HCT116 (cell line): Measurements from ENCODE around the gene AHI1. TPM values are rescaled to one million over a fixed set of nuclear protein-coding genes. Genes with fewer than 3 reads are reported as not detected.

Source experiments
- ATAC-seq: fragments of 200-7000 bp; cut with Tn5 transposase; 2 replicates; pipeline ENCODE4 v1.9.1; 2020; ENCODE audit warnings: mild to moderate bottlenecking, moderate library complexity
- BruUV-seq: library from RNA; stranded (reverse); fragments of 400-500 nt; replicated peaks from 2 replicates; lab custom pipeline; 2021; lab: Mats Ljungman, UMichigan
- CTCF ChIA-PET: fragments of 300-600 bp; sonication (Branson Sonifier 250); formaldehyde crosslinking; loops from one replicate; lab custom pipeline; 2021; ENCODE audit warnings: antibody characterized with exemption; lab: Charles Lee
- POLR2A ChIA-PET: fragments of 300-600, 350-600 bp; sonication (Branson Sonifier 250); formaldehyde crosslinking; loops from one replicate; lab custom pipeline; 2021; ENCODE audit warnings: antibody characterized with exemption; lab: Charles Lee
- RAD21 ChIA-PET, 2 experiments: fragments of 300-600 bp; sonication (Branson Sonifier 250); formaldehyde crosslinking; loops; one replicate each; lab custom pipeline; 2023; ENCODE audit warnings: low total read pairs in 2 of 2; ENCODE audit not compliant: uncharacterized antibody in 2 of 2, unreplicated experiment in 2 of 2, low non-redundant PET in 1 of 2; lab: Charles Lee
- DNase-seq: peaks from one replicate; pipeline ENCODE4 v3.0.0-alpha.2; 2010; ENCODE audit warnings: low read depth, low spot score
- H2AFZ ChIP-seq: fragments of 200-600 bp; shearing (Covaris generic), sonication (generic); 2 replicates; pipeline ENCODE4 v1.6.1; 2017; ENCODE audit warnings: low read depth, mixed run types, mixed read lengths, antibody characterized with exemption, low read length; ENCODE audit not compliant: poor library complexity, severe bottlenecking
- H3K27ac ChIP-seq: 2 replicates; pipeline ENCODE4 v1.5.1; 2012; ENCODE audit warnings: low read depth, low read length
- H3K27me3 ChIP-seq: fragments of 200-600 bp; sonication (generic); 2 replicates; pipeline ENCODE4 v1.6.1; 2016; ENCODE audit warnings: mixed run types, low read length, mixed read lengths; ENCODE audit not compliant: insufficient read depth
- H3K36me3 ChIP-seq, 2 experiments: fragments of 200-500 bp in 1 of 2; fragments of 200-600 bp in 1 of 2; sonication (Bioruptor generic) in 1 of 2; sonication (generic) in 1 of 2; 2 replicates each; pipeline versions ENCODE4 v1.5.1 to v1.6.1; 2014 to 2016; ENCODE audit warnings: low read length in 2 of 2, inconsistent platforms in 1 of 2, mixed read lengths in 1 of 2, mixed run types in 1 of 2; ENCODE audit not compliant: insufficient read depth in 2 of 2, control insufficient read depth in 1 of 2
- H3K4me1 ChIP-seq, 2 experiments: fragments of 200-600 bp in 1 of 2; sonication (generic) in 1 of 2; 2 replicates each; pipeline versions ENCODE4 v1.5.1 to v1.6.1; 2012 to 2017; ENCODE audit warnings: low read length in 2 of 2, inconsistent platforms in 1 of 2, mild to moderate bottlenecking in 1 of 2, mixed read lengths in 1 of 2, mixed run types in 1 of 2, moderate library complexity in 1 of 2; ENCODE audit not compliant: insufficient read depth in 2 of 2, control insufficient read depth in 1 of 2
- H3K4me2 ChIP-seq: fragments of 200-600 bp; sonication (generic); 2 replicates; pipeline ENCODE4 v1.6.1; 2017; ENCODE audit warnings: mixed run types, low read length, mixed read lengths
- H3K4me3 ChIP-seq, 2 experiments: fragments of 200-600 bp in 1 of 2; sonication (generic) in 1 of 2; replicated peaks in 1 of 2; 2 replicates each; pipeline ENCODE4 v1.5.1; 2011 to 2016; ENCODE audit warnings: low read length in 2 of 2, control low read depth in 1 of 2, low read depth in 1 of 2, mild to moderate bottlenecking in 1 of 2, mixed read lengths in 1 of 2, mixed run types in 1 of 2
- H3K79me2 ChIP-seq: fragments of 200-600 bp; sonication (generic); 2 replicates; pipeline ENCODE4 v1.6.1; 2017; ENCODE audit warnings: mild to moderate bottlenecking, mixed run types, low read length, moderate library complexity, mixed read lengths; ENCODE audit not compliant: insufficient read depth
- H3K9ac ChIP-seq: fragments of 200-600 bp; sonication (generic); 2 replicates; pipeline ENCODE4 v1.6.1; 2016; ENCODE audit warnings: low read length, mixed read lengths
- H3K9me2 ChIP-seq: fragments of 200-600 bp; sonication (generic), shearing (Covaris generic); 2 replicates; pipeline ENCODE4 v1.6.1; 2017; ENCODE audit warnings: mixed run types, mild to moderate bottlenecking, moderate library complexity; ENCODE audit not compliant: insufficient read depth
- H3K9me3 ChIP-seq, 2 experiments: fragments of 200-500 bp in 1 of 2; fragments of 200-600 bp in 1 of 2; sonication (Bioruptor generic) in 1 of 2; sonication (generic) in 1 of 2; 2 replicates each; pipeline ENCODE4 v1.6.1; 2014 to 2017; ENCODE audit warnings: low read length in 2 of 2, mixed read lengths in 2 of 2, inconsistent platforms in 1 of 2, low read depth in 1 of 2, mild to moderate bottlenecking in 1 of 2, mixed run types in 1 of 2, moderate library complexity in 1 of 2; ENCODE audit not compliant: control insufficient read depth in 1 of 2, insufficient read depth in 1 of 2
- H4K20me1 ChIP-seq: fragments of 200-600 bp; sonication (generic), shearing (Covaris generic); 2 replicates; pipeline ENCODE4 v1.6.1; 2017; ENCODE audit warnings: mixed run types, mild to moderate bottlenecking, moderate library complexity; ENCODE audit not compliant: insufficient read depth
- ATF3 ChIP-seq: IDR thresholded peaks from 2 replicates; pipeline ENCODE4 v1.6.1; 2012
- CBX3 ChIP-seq: IDR thresholded peaks from 2 replicates; pipeline ENCODE4 v1.6.1; 2012; ENCODE audit warnings: low read depth
- CEBPB ChIP-seq: IDR thresholded peaks from 2 replicates; pipeline ENCODE4 v1.6.1; 2012; ENCODE audit warnings: low read depth
- EGR1 ChIP-seq: IDR thresholded peaks from 2 replicates; pipeline ENCODE4 v1.6.1; 2012; ENCODE audit warnings: low read depth
- ELF1 ChIP-seq: IDR thresholded peaks from 2 replicates; pipeline ENCODE4 v1.6.1; 2012; ENCODE audit warnings: low read depth, borderline replicate concordance
- EZH2 ChIP-seq: fragments of 200-600 bp; sonication (generic); IDR thresholded peaks from 2 replicates; pipeline ENCODE4 v1.6.1; 2017; ENCODE audit warnings: antibody characterized with exemption, mixed run types
- EZH2phosphoT487 ChIP-seq: fragments of 200-600 bp; IDR thresholded peaks from 2 replicates; pipeline ENCODE4 v1.6.1; 2018; ENCODE audit warnings: antibody characterized with exemption, borderline replicate concordance
- JUND ChIP-seq: IDR thresholded peaks from 2 replicates; pipeline ENCODE4 v1.6.1; 2012
- POLR2A ChIP-seq: IDR thresholded peaks from 2 replicates; pipeline ENCODE4 v1.7.0; 2011; ENCODE audit warnings: borderline replicate concordance; ENCODE audit not compliant: insufficient read depth, insufficient read length; ENCODE audit errors: extremely low read depth
- RAD21 ChIP-seq: IDR thresholded peaks from 2 replicates; pipeline ENCODE4 v1.6.1; 2012; ENCODE audit warnings: low read depth, mild to moderate bottlenecking
- SIN3A ChIP-seq: IDR thresholded peaks from 2 replicates; pipeline ENCODE4 v1.6.1; 2012; ENCODE audit warnings: low read depth
- SP1 ChIP-seq: IDR thresholded peaks from 2 replicates; pipeline ENCODE4 v1.6.1; 2012; ENCODE audit warnings: low read depth
- SRF ChIP-seq: IDR thresholded peaks from 2 replicates; pipeline ENCODE4 v1.6.1; 2012; ENCODE audit warnings: low read depth
- YY1 ChIP-seq: IDR thresholded peaks from 2 replicates; pipeline ENCODE4 v1.6.1; 2011; ENCODE audit warnings: low read length, low read depth, moderate library complexity, mild to moderate bottlenecking; ENCODE audit not compliant: insufficient replicate concordance; ENCODE audit errors: extremely low read depth
- ZBTB33 ChIP-seq: IDR thresholded peaks from 2 replicates; pipeline ENCODE4 v1.6.1; 2011; ENCODE audit warnings: mild to moderate bottlenecking, low read length, moderate library complexity; ENCODE audit not compliant: insufficient replicate concordance; ENCODE audit errors: extremely low read depth
- ZFX ChIP-seq: fragments of 450-650 bp; IDR thresholded peaks from 2 replicates; pipeline ENCODE4 v1.6.1; 2017
- ZNF274 ChIP-seq: fragments of 200-500 bp; sonication (Bioruptor generic); IDR thresholded peaks from 2 replicates; pipeline ENCODE4 v1.6.1; 2014; ENCODE audit warnings: mild to moderate bottlenecking, low read depth, low read length, inconsistent platforms
- intact Hi-C: fragments of 100-400 bp; cut with micrococcal nuclease; formaldehyde crosslinking; loops from 2 replicates; pipeline ENCODE4 v1.10.0; 2022
- total RNA-seq: library from RNA; stranded (reverse); gene quantifications from one replicate; pipeline ENCODE4 v1.2.1, GENCODE V29; 2021; ENCODE audit not compliant: unreplicated experiment

Gene AHI1
- total RNA-seq, 1 experiment from 2014 or later = 29.6 TPM

- TF ChIP-seq SP1 (no peak), ATF3 (no peak), RAD21 (no peak), ZNF274 (no peak), YY1 (no peak)
- TF ChIP-seq, all 23 proteins: peak for 0
Measured at GRCh38 chr6:135503703-135504475, 6.3 kb upstream of the AHI1 start (continued).

GRCh38 chr6:135499441-135500340, 2.2 kb upstream of the AHI1 start:
- no peaks in the 10 kb centered on the region for H3K9me3 ChIP-seq
- DNase-seq (no peak), ATAC-seq (no peak)
- intact Hi-C loops = loop anchor here (5.0 to 10.0 kb wide), 2 partner anchors 785 to 818 kb away; partner anchors contain the start of gene BCLAF1
- TF ChIP-seq ZNF274 = no peak
- no peak for TF ChIP-seq JUND
- no peak for TF ChIP-seq EGR1
- TF ChIP-seq ZBTB33 = no peak
- no peak for TF ChIP-seq CEBPB
- TF ChIP-seq ATF3 = no peak
- TF ChIP-seq SRF = no peak
- no peak for TF ChIP-seq RAD21
- no peak for TF ChIP-seq POLR2A
- no peak for TF ChIP-seq SIN3A
- no peak for TF ChIP-seq CBX3
- no peak for TF ChIP-seq EZH2
- no peak for TF ChIP-seq EZH2phosphoT487
- no peak for TF ChIP-seq ZFX
- TF ChIP-seq ELF1 = no peak
- peaks cover 28% of the 10 kb centered on the region for H3K79me2 ChIP-seq
- H3K9me2 ChIP-seq = no peaks in the 10 kb centered on the region
- H4K20me1 ChIP-seq = no peaks in the 10 kb centered on the region
- no peak overlapping the region for H3K27ac ChIP-seq
- ChIA-PET POLR2A (no interaction called here), RAD21 (no interaction called here), CTCF (no interaction called here)
- no TSS peak for BruUV-seq
- H3K9ac ChIP-seq = no peak overlapping the region
- H2AFZ ChIP-seq = no peak overlapping the region
- H3K36me3 ChIP-seq = no peaks in the 10 kb centered on the region; a peak in 1 of 4 replicates
- no peak overlapping the region for H3K4me3 ChIP-seq
- no peaks in the 10 kb centered on the region for H3K27me3 ChIP-seq
- H3K4me2 ChIP-seq = peak overlapping the region; percentile 81; the same call in 1 of the 2 replicates
- H3K4me1 ChIP-seq = peaks cover 4 to 18% of the 10 kb centered on the region in 2 experiments; a peak in 3 of 4 replicates
